Dendritic cell treated with granulocyte-macrophage colony-stimulating factor and Interleukin-4, amounts not matched to agents 40 ng/mL and 50 ng/mL, for 4 days (primary cell): Measurements from ENCODE around the gene DACT2.
"Not testable (repeated sequence)": the region's sequence is repeated elsewhere in the genome, so short reads cannot be mapped to it uniquely, and the experiment has no call there.

Source experiments
- H3K27ac Mint-ChIP-seq: one replicate; pipeline ENCODE4 v1.8.0; 2022; ENCODE audit warnings: mild to moderate bottlenecking, mixed read lengths
- H3K27me3 Mint-ChIP-seq: one replicate; pipeline ENCODE4 v1.8.0; 2022; ENCODE audit warnings: mild to moderate bottlenecking, mixed read lengths
- H3K36me3 Mint-ChIP-seq: one replicate; pipeline ENCODE4 v1.8.0; 2022; ENCODE audit warnings: low read depth, mixed read lengths
- H3K4me1 Mint-ChIP-seq: one replicate; pipeline ENCODE4 v1.8.0; 2022; ENCODE audit warnings: low read depth, mixed read lengths
- H3K4me3 Mint-ChIP-seq: one replicate; pipeline ENCODE4 v1.8.0; 2022; ENCODE audit warnings: mild to moderate bottlenecking, moderate library complexity, mixed read lengths
- H3K9me3 Mint-ChIP-seq: one replicate; pipeline ENCODE4 v1.8.0; 2022; ENCODE audit warnings: mixed read lengths
- intact Hi-C: fragments of 100-400 bp; cut with micrococcal nuclease; formaldehyde crosslinking; loops from one replicate; pipeline ENCODE4 v1.15.0; 2022

The DACT2 gene

GRCh38 chr6:168359794-168360193, 40.2 kb upstream of the DACT2 start:
- intact Hi-C loops = no loop called here

GRCh38 chr6:168358842-168359420, 39.4 kb upstream of the DACT2 start:
- Mint-ChIP-seq H3K4me1 (no peaks in the 10 kb centered on the region), H3K36me3 (no peaks in the 10 kb centered on the region), H3K27ac (no peak overlapping the region), H3K27me3 (no peaks in the 10 kb centered on the region), H3K4me3 (no peak overlapping the region), H3K9me3 (no peaks in the 10 kb centered on the region)
- intact Hi-C loops = no loop called here

More at GRCh38 chr6:168359794-168360193, 40.2 kb upstream of the DACT2 start:
- H3K27ac Mint-ChIP-seq = no peak overlapping the region
- no peaks in the 10 kb centered on the region for H3K4me1 Mint-ChIP-seq
- no peaks in the 10 kb centered on the region for H3K9me3 Mint-ChIP-seq
- H3K36me3 Mint-ChIP-seq = no peaks in the 10 kb centered on the region
- no peak overlapping the region for H3K4me3 Mint-ChIP-seq
- H3K27me3 Mint-ChIP-seq = no peaks in the 10 kb centered on the region

GRCh38 chr6:168356872-168357271, 37.3 kb upstream of the DACT2 start:
- H3K36me3 Mint-ChIP-seq, intact Hi-C loops, H3K27ac Mint-ChIP-seq, H3K4me1 Mint-ChIP-seq, H3K27me3 Mint-ChIP-seq, H3K9me3 Mint-ChIP-seq, H3K4me3 Mint-ChIP-seq: not testable (repeated sequence)

GRCh38 chr6:168355716-168356522, 36.3 kb upstream of the DACT2 start:
- H3K9me3 Mint-ChIP-seq = no peaks in the 10 kb centered on the region
- no peak overlapping the region for H3K4me3 Mint-ChIP-seq
- intact Hi-C loops = no loop called here
- H3K4me1 Mint-ChIP-seq = no peaks in the 10 kb centered on the region
- no peak overlapping the region for H3K27ac Mint-ChIP-seq
- H3K27me3 Mint-ChIP-seq = no peaks in the 10 kb centered on the region
- no peaks in the 10 kb centered on the region for H3K36me3 Mint-ChIP-seq

- Mint-ChIP-seq H3K4me1 (no peaks in the 10 kb centered on the region), H3K27ac (no peak overlapping the region), H3K4me3 (no peak overlapping the region), H3K36me3 (no peaks in the 10 kb centered on the region), H3K27me3 (no peaks in the 10 kb centered on the region), H3K9me3 (no peaks in the 10 kb centered on the region)
- intact Hi-C loops = no loop called here
Observed at GRCh38 chr6:168354338-168354737, 34.8 kb upstream of the DACT2 start.

- Mint-ChIP-seq H3K27ac (no peak overlapping the region), H3K27me3 (no peaks in the 10 kb centered on the region), H3K4me1 (no peaks in the 10 kb centered on the region), H3K9me3 (no peaks in the 10 kb centered on the region), H3K36me3 (no peaks in the 10 kb centered on the region), H3K4me3 (no peak overlapping the region)
- intact Hi-C loops = no loop called here
Observed at GRCh38 chr6:168353041-168353440, 33.5 kb upstream of the DACT2 start.

- no peak overlapping the region for H3K27ac Mint-ChIP-seq
- intact Hi-C loops = no loop called here
- H3K4me1 Mint-ChIP-seq = no peaks in the 10 kb centered on the region
- no peak overlapping the region for H3K4me3 Mint-ChIP-seq
- no peaks in the 10 kb centered on the region for H3K9me3 Mint-ChIP-seq
- H3K36me3 Mint-ChIP-seq = no peaks in the 10 kb centered on the region
- peaks cover under 1% of the 10 kb centered on the region for H3K27me3 Mint-ChIP-seq
Observed at GRCh38 chr6:168352096-168352495, 32.5 kb upstream of the DACT2 start.

GRCh38 chr6:168349718-168350210, 30.2 kb upstream of the DACT2 start:
- Mint-ChIP-seq H3K9me3 (no peaks in the 10 kb centered on the region), H3K36me3 (no peaks in the 10 kb centered on the region), H3K4me3 (no peak overlapping the region), H3K4me1 (no peaks in the 10 kb centered on the region), H3K27me3 (peaks cover 13% of the 10 kb centered on the region), H3K27ac (no peak overlapping the region)
- intact Hi-C loops = no loop called here

- Mint-ChIP-seq H3K36me3 (no peaks in the 10 kb centered on the region), H3K4me3 (no peak overlapping the region), H3K27ac (no peak overlapping the region), H3K9me3 (no peaks in the 10 kb centered on the region), H3K4me1 (no peaks in the 10 kb centered on the region), H3K27me3 (peaks cover 17% of the 10 kb centered on the region)
- intact Hi-C loops = no loop called here
Observed at GRCh38 chr6:168348186-168348585, 28.6 kb upstream of the DACT2 start.

GRCh38 chr6:168347615-168348014, 28.0 kb upstream of the DACT2 start:
- peaks cover 17% of the 10 kb centered on the region for H3K27me3 Mint-ChIP-seq
- no peak overlapping the region for H3K4me3 Mint-ChIP-seq
- intact Hi-C loops = no loop called here
- no peaks in the 10 kb centered on the region for H3K36me3 Mint-ChIP-seq
- H3K4me1 Mint-ChIP-seq = no peaks in the 10 kb centered on the region
- no peak overlapping the region for H3K27ac Mint-ChIP-seq
- no peaks in the 10 kb centered on the region for H3K9me3 Mint-ChIP-seq

GRCh38 chr6:168347053-168347452, 27.5 kb upstream of the DACT2 start:
- intact Hi-C loops = no loop called here
- no peak overlapping the region for H3K27ac Mint-ChIP-seq
- H3K9me3 Mint-ChIP-seq = no peaks in the 10 kb centered on the region
- H3K4me3 Mint-ChIP-seq = no peak overlapping the region
- no peaks in the 10 kb centered on the region for H3K4me1 Mint-ChIP-seq
- peaks cover 17% of the 10 kb centered on the region for H3K27me3 Mint-ChIP-seq
- H3K36me3 Mint-ChIP-seq = no peaks in the 10 kb centered on the region

- no peaks in the 10 kb centered on the region for H3K36me3 Mint-ChIP-seq
- no peak overlapping the region for H3K4me3 Mint-ChIP-seq
- no peaks in the 10 kb centered on the region for H3K4me1 Mint-ChIP-seq
- intact Hi-C loops = no loop called here
- H3K9me3 Mint-ChIP-seq = no peaks in the 10 kb centered on the region
- H3K27me3 Mint-ChIP-seq = peaks cover 17% of the 10 kb centered on the region
- no peak overlapping the region for H3K27ac Mint-ChIP-seq
Observed at GRCh38 chr6:168345896-168346754, 26.5 kb upstream of the DACT2 start.

GRCh38 chr6:168345266-168345665, 25.7 kb upstream of the DACT2 start:
- intact Hi-C loops = no loop called here
- H3K4me3 Mint-ChIP-seq = no peak overlapping the region
- H3K36me3 Mint-ChIP-seq = no peaks in the 10 kb centered on the region
- H3K9me3 Mint-ChIP-seq = no peaks in the 10 kb centered on the region
- H3K27me3 Mint-ChIP-seq = peaks cover 17% of the 10 kb centered on the region
- H3K4me1 Mint-ChIP-seq = no peaks in the 10 kb centered on the region
- H3K27ac Mint-ChIP-seq = no peak overlapping the region

GRCh38 chr6:168344338-168344737, 24.8 kb upstream of the DACT2 start:
- Mint-ChIP-seq H3K27me3 (peaks cover 17% of the 10 kb centered on the region), H3K4me3 (no peak overlapping the region), H3K27ac (no peak overlapping the region), H3K36me3 (no peaks in the 10 kb centered on the region), H3K4me1 (no peaks in the 10 kb centered on the region), H3K9me3 (no peaks in the 10 kb centered on the region)
- intact Hi-C loops = no loop called here
